Fibroblast of the aortic adventitia (primary cell): Measurements from ENCODE around the gene LYL1. TPM values are rescaled to one million over a fixed set of nuclear protein-coding genes. Genes with fewer than 3 reads are reported as not detected.

Experiments
- DNase-seq: peaks from one replicate; pipeline ENCODE4 v3.0.0-alpha.2; 2010; ENCODE audit warnings: low read depth
- H3K4me3 ChIP-seq: 2 replicates; pipeline ENCODE4 v1.5.1; 2011; ENCODE audit warnings: low read depth, mild to moderate bottlenecking, control low read depth, low read length, moderate library complexity
- total RNA-seq: library from RNA; depleted of rRNA; stranded (reverse); fragments of >200 nt; gene quantifications from 2 replicates; pipeline ENCODE4 v1.2.3, GENCODE V29; 2012; ENCODE audit warnings: low replicate concordance
- TF ChIP-seq, protein P1 (sequence below): IDR thresholded peaks from 2 replicates; pipeline ENCODE4 v1.5.1; 2011; ENCODE audit warnings: mild to moderate bottlenecking, low read length, control low read depth, inconsistent platforms; ENCODE audit not compliant: insufficient read depth

LYL1 gene
- total RNA-seq, 1 donor, result 0.63 TPM

GRCh38 chr19:13089857-13090507 lies 12.7 kb downstream of the LYL1 start:
- TF ChIP-seq, protein P1, sequence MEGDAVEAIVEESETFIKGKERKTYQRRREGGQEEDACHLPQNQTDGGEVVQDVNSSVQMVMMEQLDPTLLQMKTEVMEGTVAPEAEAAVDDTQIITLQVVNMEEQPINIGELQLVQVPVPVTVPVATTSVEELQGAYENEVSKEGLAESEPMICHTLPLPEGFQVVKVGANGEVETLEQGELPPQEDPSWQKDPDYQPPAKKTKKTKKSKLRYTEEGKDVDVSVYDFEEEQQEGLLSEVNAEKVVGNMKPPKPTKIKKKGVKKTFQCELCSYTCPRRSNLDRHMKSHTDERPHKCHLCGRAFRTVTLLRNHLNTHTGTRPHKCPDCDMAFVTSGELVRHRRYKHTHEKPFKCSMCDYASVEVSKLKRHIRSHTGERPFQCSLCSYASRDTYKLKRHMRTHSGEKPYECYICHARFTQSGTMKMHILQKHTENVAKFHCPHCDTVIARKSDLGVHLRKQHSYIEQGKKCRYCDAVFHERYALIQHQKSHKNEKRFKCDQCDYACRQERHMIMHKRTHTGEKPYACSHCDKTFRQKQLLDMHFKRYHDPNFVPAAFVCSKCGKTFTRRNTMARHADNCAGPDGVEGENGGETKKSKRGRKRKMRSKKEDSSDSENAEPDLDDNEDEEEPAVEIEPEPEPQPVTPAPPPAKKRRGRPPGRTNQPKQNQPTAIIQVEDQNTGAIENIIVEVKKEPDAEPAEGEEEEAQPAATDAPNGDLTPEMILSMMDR, result no peak
- no peak for DNase-seq
- no peak overlapping the region for H3K4me3 ChIP-seq

DNA sequence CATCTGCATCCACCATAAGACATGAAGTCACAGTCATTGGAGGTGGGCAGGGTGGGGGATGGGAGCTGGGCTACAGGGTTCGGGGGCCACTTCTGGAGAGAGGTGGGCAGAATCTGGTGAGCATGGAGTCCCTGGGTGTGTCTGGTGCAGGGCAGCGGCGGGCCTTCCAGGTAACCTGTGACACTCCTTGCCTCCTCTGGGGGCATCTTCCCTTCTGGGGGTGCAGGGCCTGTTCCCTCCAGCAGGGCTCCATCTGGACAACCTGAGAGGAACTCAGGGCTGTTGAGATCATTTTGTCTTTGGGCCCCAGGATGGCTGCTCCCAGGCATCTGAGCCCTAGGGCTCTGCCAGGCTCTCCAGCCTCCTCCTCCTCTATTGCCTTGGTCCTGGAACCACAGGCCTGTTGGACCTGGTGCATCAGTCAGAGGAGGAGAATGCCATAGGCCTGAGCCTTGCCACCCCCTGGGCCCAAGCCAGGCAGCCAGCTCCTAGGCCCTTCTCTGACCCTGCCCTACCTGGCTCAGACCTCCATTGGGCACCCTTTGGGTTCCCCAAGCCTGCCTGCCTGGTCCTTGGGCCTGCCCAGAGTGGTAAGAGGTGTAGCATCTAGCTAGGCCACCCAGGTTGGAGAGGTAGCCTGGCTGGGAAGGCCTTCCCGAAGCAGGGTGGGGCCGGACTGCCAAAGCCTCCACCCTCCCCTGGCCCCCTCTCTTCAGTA lies 13.4 kb downstream of the LYL1 start:
- no peak overlapping the region for H3K4me3 ChIP-seq
- TF ChIP-seq, protein P1, result peak; percentile 48
- no peak for DNase-seq

DNA sequence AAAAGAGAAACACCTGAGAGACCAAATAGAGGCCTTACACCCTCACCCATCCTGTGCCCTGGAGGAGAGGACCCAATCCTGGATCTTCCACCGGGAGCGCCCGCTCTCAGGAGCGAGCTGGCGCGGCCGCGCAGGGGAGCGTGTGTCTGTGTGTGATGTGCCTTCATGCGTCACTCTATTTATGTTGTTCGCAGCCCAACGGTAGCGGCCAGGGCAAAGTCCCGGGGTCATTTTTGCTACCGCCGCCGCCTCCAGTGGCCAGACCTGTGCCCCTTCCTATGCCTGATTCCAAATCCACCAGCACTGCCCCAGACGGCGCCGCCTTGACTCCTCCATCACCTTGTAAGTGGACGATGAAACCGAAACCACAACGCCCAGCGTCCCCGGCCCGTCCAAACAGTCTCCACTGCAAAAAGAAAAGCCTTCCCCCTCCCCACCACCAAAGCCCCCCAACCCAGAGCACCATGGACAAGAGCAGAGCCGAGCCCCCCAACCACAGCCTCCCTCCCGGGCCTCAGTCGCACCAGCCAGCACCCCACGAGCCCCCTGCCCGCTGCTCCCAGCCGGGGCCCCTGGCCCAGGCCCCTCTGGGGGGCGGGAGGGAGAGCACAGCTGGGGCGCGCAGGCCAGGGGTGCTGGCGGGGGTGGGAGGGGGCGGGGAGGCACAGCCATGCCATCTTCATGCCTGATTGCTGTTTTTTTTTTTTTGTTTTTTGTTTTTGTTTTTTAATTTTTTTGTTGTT lies 14.7 kb downstream of the LYL1 start:
- no peak overlapping the region for H3K4me3 ChIP-seq
- TF ChIP-seq, protein P1, result no peak
- DNase-seq, result no peak

- TF ChIP-seq, protein P1, result no peak
- DNase-seq, result no peak
These were observed 15.4 kb downstream of the LYL1 start for GRCh38 chr19:13087295-13087694.

DNA sequence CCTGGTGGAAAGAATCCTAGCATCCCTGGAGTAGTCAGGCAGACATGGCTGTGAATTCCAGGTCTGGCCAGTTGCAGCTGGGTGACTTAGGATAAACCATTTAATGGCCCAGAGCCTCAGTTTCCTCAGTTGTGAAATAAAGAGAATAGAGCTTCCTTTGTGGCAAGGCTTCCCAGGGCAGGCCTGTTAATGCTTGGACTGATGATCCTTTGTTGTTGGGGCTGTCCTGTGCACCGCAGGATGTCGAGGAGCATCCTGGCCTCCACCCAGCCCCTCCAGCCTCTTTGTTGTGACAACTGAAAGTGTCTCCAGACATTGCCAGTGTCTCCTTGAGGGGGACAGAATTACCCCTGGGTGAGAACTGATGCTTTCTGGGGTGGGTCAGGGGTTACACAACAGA lies 16.3 kb downstream of the LYL1 start:
- no peak overlapping the region for H3K4me3 ChIP-seq
- TF ChIP-seq, protein P1, result no peak
- no peak for DNase-seq

More at GRCh38 chr19:13087295-13087694, 15.4 kb downstream of the LYL1 start:
- H3K4me3 ChIP-seq, result no peak overlapping the region

DNA sequence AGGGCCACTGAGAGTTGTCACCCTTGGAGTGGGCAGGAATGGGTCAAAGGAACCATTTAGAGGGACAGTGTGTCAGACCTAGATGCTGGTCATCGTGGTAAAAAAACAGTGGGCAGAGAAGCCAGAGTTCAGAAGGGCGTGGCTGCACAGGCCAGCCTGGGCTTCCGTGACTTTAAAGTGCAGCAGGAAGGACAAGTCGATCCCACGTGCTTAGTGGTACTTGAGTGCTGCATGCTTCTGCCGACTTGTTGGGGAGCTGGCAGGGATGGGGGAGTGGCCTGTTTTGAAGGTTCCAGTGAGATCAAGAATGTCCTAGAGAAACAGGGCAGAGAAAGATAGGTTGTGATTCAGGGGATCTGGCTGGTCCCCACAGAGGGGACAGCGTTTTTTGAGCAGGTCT lies 17.0 kb downstream of the LYL1 start:
- no peak for DNase-seq
- H3K4me3 ChIP-seq, result no peak overlapping the region
- TF ChIP-seq, protein P1, result no peak
